ENCODE results near the gene CPA1.
"Not testable (repeated sequence)": the region's sequence is repeated elsewhere in the genome, so short reads cannot be mapped to it uniquely, and the experiment has no call there.

The CPA1 gene

GRCh38 chr7:130372402-130373165, 7.7 kb upstream of the CPA1 start:
- no peak for DNase-seq (ENCODE audit: low spot score)

- no peak for DNase-seq (ENCODE audit: low spot score)
Observed at GRCh38 chr7:130374507-130374906, 5.8 kb upstream of the CPA1 start.

GRCh38 chr7:130376461-130376860, 3.8 kb upstream of the CPA1 start:
- not testable (repeated sequence) for DNase-seq (ENCODE audit: low spot score)

- no peak for DNase-seq (ENCODE audit: low spot score)
Observed at GRCh38 chr7:130377178-130377577, 3.1 kb upstream of the CPA1 start.

- no peak for DNase-seq (ENCODE audit: low spot score)
Observed at GRCh38 chr7:130379019-130379418, 1.3 kb upstream of the CPA1 start.

- no peak for DNase-seq (ENCODE audit: low spot score)
Observed at GRCh38 chr7:130379532-130379920, 768 bp upstream of the CPA1 start.

GRCh38 chr7:130380861-130381455, 664 bp downstream of the CPA1 start:
- DNase-seq (ENCODE audit: low spot score) = no peak

GRCh38 chr7:130381468-130382312, 1.4 kb downstream of the CPA1 start:
- DNase-seq (ENCODE audit: low spot score) = no peak

- no peak for DNase-seq (ENCODE audit: low spot score)
Observed at GRCh38 chr7:130383187-130383980, 3.1 kb downstream of the CPA1 start.

GRCh38 chr7:130384371-130384801, 4.1 kb downstream of the CPA1 start:
- DNase-seq (ENCODE audit: low spot score) = no peak

- no peak for DNase-seq (ENCODE audit: low spot score)
Observed at GRCh38 chr7:130384841-130385599, 4.7 kb downstream of the CPA1 start.

- DNase-seq (ENCODE audit: low spot score) = no peak
Observed at GRCh38 chr7:130385600-130386066, 5.3 kb downstream of the CPA1 start.

GRCh38 chr7:130386876-130387275, 6.6 kb downstream of the CPA1 start:
- no peak for DNase-seq (ENCODE audit: low spot score)

GRCh38 chr7:130387306-130387627, 7.0 kb downstream of the CPA1 start:
- DNase-seq (ENCODE audit: low spot score) = no peak

GRCh38 chr7:130387628-130388403, 7.5 kb downstream of the CPA1 start:
- DNase-seq (ENCODE audit: low spot score) = no peak

- DNase-seq (ENCODE audit: low spot score) = no peak
Observed at GRCh38 chr7:130388671-130389070, 8.4 kb downstream of the CPA1 start.

- DNase-seq (ENCODE audit: low spot score) = no peak
Observed at GRCh38 chr7:130390486-130390885, 10.2 kb downstream of the CPA1 start.

GRCh38 chr7:130393101-130393561, 12.8 kb downstream of the CPA1 start:
- peak; percentile 45 for DNase-seq (ENCODE audit: low spot score)

- no peak for DNase-seq (ENCODE audit: low spot score)
Observed at GRCh38 chr7:130393841-130394411, 13.6 kb downstream of the CPA1 start.
